Upper lobe of right lung (tissue), 1 donor: ENCODE data around the gene GPR156. TPM values are rescaled to one million over a fixed set of nuclear protein-coding genes. Genes with fewer than 3 reads are reported as not detected.

ENCODE experiments used
- ATAC-seq: fragments of 200-7000 bp; cut with Tn5 transposase; one replicate; pipeline ENCODE4 v1.9.1; 2020; ENCODE audit warnings: mild to moderate bottlenecking, moderate library complexity
- DNase-seq: peaks from one replicate; pipeline ENCODE4 v3.0.0-alpha.2; 2020
- H3K27ac ChIP-seq: fragments of 200-600 bp; one replicate; pipeline ENCODE4 v1.8.0; 2022
- H3K27me3 ChIP-seq: fragments of 200-600 bp; one replicate; pipeline ENCODE4 v1.8.0; 2022; ENCODE audit warnings: mild to moderate bottlenecking
- H3K36me3 ChIP-seq: fragments of 200-600 bp; one replicate; pipeline ENCODE4 v1.8.0; 2022
- H3K4me1 ChIP-seq: fragments of 200-600 bp; one replicate; pipeline ENCODE4 v1.8.0; 2022
- H3K4me3 ChIP-seq: fragments of 200-600 bp; one replicate; pipeline ENCODE4 v1.8.0; 2022; ENCODE audit warnings: mild to moderate bottlenecking
- H3K9me3 ChIP-seq: fragments of 200-600 bp; one replicate; pipeline ENCODE4 v1.8.0; 2022
- CTCF ChIP-seq: fragments of 200-600 bp; IDR thresholded peaks from one replicate; pipeline ENCODE4 v1.8.0; 2022; ENCODE audit warnings: antibody characterized with exemption
- intact Hi-C: fragments of 100-400 bp; cut with DNase I; formaldehyde crosslinking; loops from one replicate; pipeline ENCODE4 v1.11.0; 2022
- total RNA-seq: library from RNA; stranded (reverse); fragmentation: NEBNext Ultra II Directional; extraction: Animal tissue kit (Norgen Biotek cat#: 25700); gene quantifications from one replicate; pipeline ENCODE4 v1.2.1, GENCODE V29; 2021
- donor health status: DM: no; HTN: yes; CAD: no; lungs with severe emphysema.

Gene GPR156
- total RNA-seq, 1 donor from 2014 or later: 0.09 TPM

- Histone ChIP-seq H3K27ac (no peak overlapping the region), H3K36me3 (no peaks in the 10 kb centered on the region), H3K27me3 (no peaks in the 10 kb centered on the region), H3K4me3 (no peak overlapping the region), H3K9me3 (no peaks in the 10 kb centered on the region), H3K4me1 (no peaks in the 10 kb centered on the region)
- intact Hi-C loops: no loop called here
- ATAC-seq (no peak), DNase-seq (no peak)
- TF ChIP-seq CTCF: no peak
These were observed 27.1 kb upstream of the GPR156 start for GRCh38 chr3:120311863-120312794.

- no peak for TF ChIP-seq CTCF
- H3K4me3 ChIP-seq: no peak overlapping the region
- no peaks in the 10 kb centered on the region for H3K9me3 ChIP-seq
- no peaks in the 10 kb centered on the region for H3K36me3 ChIP-seq
- intact Hi-C loops: no loop called here
- no peak for DNase-seq
- no peaks in the 10 kb centered on the region for H3K27me3 ChIP-seq
- no peak overlapping the region for H3K27ac ChIP-seq
- peaks cover 4% of the 10 kb centered on the region for H3K4me1 ChIP-seq
- peak; percentile 21 for ATAC-seq
These were observed 21.8 kb upstream of the GPR156 start for GRCh38 chr3:120306519-120307455.

- Histone ChIP-seq H3K27ac (no peak overlapping the region), H3K4me3 (no peak overlapping the region), H3K36me3 (no peaks in the 10 kb centered on the region), H3K4me1 (peaks cover 4% of the 10 kb centered on the region), H3K9me3 (no peaks in the 10 kb centered on the region), H3K27me3 (no peaks in the 10 kb centered on the region)
- DNase-seq: no peak
- intact Hi-C loops: no loop called here
- ATAC-seq: no peak
- TF ChIP-seq CTCF: no peak
These were observed 19.6 kb upstream of the GPR156 start for GRCh38 chr3:120304616-120305015.

- Histone ChIP-seq H3K4me3 (no peak overlapping the region), H3K27me3 (no peaks in the 10 kb centered on the region), H3K27ac (no peak overlapping the region), H3K9me3 (no peaks in the 10 kb centered on the region), H3K36me3 (no peaks in the 10 kb centered on the region), H3K4me1 (peaks cover 4% of the 10 kb centered on the region)
- no peak for ATAC-seq
- TF ChIP-seq CTCF: no peak
- DNase-seq: no peak
- intact Hi-C loops: no loop called here
These were observed 17.3 kb upstream of the GPR156 start for GRCh38 chr3:120302361-120302760.

- TF ChIP-seq CTCF: no peak
- no peaks in the 10 kb centered on the region for H3K9me3 ChIP-seq
- intact Hi-C loops: no loop called here
- H3K27me3 ChIP-seq: no peaks in the 10 kb centered on the region
- DNase-seq (no peak), ATAC-seq (no peak)
- H3K4me1 ChIP-seq: peaks cover 4% of the 10 kb centered on the region
- no peak overlapping the region for H3K27ac ChIP-seq
- no peaks in the 10 kb centered on the region for H3K36me3 ChIP-seq
- no peak overlapping the region for H3K4me3 ChIP-seq
These were observed 15.9 kb upstream of the GPR156 start for GRCh38 chr3:120300971-120301370.
